Adipose tissue (tissue), 3 donors: ENCODE data around the gene ESPN. TPM values are rescaled to one million over a fixed set of nuclear protein-coding genes. Genes with fewer than 3 reads are reported as not detected.

ENCODE experiments used
- polyA plus RNA-seq, 3 donors: library from polyadenylated mRNA; stranded (reverse); fragments of 200-250 nt; gene quantifications; one replicate each; pipeline ENCODE4 v1.2.3, GENCODE V29; 2013
- donor health status: healthy with polysubstance abuse.
- donor health status: Bipolar disorder and iron deficiency.
- donor health status: healthy.

The ESPN gene
- polyA plus RNA-seq, 3 donors, result 0.20 to 1.2 (median 0.28) TPM

Other genes with a start within 250 kb of the ESPN start
- under 1 TPM; 0.09 to 0.16 (median 0.11) TPM for gene CHD5, start 244.5 kb upstream of the ESPN start, polyA plus RNA-seq
- 100 to 1,000 TPM; 159 to 575 (median 286) TPM for gene RPL22, start 225.2 kb upstream of the ESPN start, polyA plus RNA-seq
- 10 to 100 TPM in 1 of 3 donors, 1 to 10 TPM in 2; 7.5 to 13.7 (median 9.7) TPM for gene RNF207, start 218.7 kb upstream of the ESPN start, polyA plus RNA-seq
- 10 to 100 TPM; 12.7 to 33.3 (median 30.6) TPM for gene ICMT, start 188.8 kb upstream of the ESPN start, polyA plus RNA-seq
- not detected for gene HES3, start 180.6 kb upstream of the ESPN start, polyA plus RNA-seq
- gene GPR153, start 163.7 kb upstream of the ESPN start, polyA plus RNA-seq, result 10 to 100 TPM in 2 of 3 donors, 1 to 10 TPM in 1; 3.7 to 21.8 (median 12.3) TPM
- gene ACOT7, start 31.0 kb upstream of the ESPN start, polyA plus RNA-seq, result 10 to 100 TPM in 2 of 3 donors, 1 to 10 TPM in 1; 6.5 to 13.8 (median 11.0) TPM
- gene HES2, start 4.9 kb upstream of the ESPN start, polyA plus RNA-seq, result under 1 TPM in 2 of 3 donors, not detected in 1; 0.01 to 0.18 TPM
- 10 to 100 TPM in 2 of 3 donors, 1 to 10 TPM in 1; 2.6 to 18.1 (median 10.1) TPM for gene TNFRSF25, start 41.4 kb downstream of the ESPN start, polyA plus RNA-seq
- 10 to 100 TPM in 1 of 3 donors, 1 to 10 TPM in 2; 1.7 to 16.8 (median 9.4) TPM for gene PLEKHG5, start 66.9 kb downstream of the ESPN start, polyA plus RNA-seq
- 1 to 10 TPM; 2.8 to 5.8 (median 5.2) TPM for gene NOL9, start 129.7 kb downstream of the ESPN start, polyA plus RNA-seq
- under 1 TPM in 1 of 3 donors, not detected in 2; 0.12 TPM for gene TAS1R1, start 130.5 kb downstream of the ESPN start, polyA plus RNA-seq
- 10 to 100 TPM; 19.0 to 31.4 (median 19.3) TPM for gene ZBTB48, start 155.2 kb downstream of the ESPN start, polyA plus RNA-seq
- 10 to 100 TPM; 14.5 to 39.0 (median 30.2) TPM for gene KLHL21, start 178.1 kb downstream of the ESPN start, polyA plus RNA-seq
- 10 to 100 TPM in 2 of 3 donors, 1 to 10 TPM in 1; 5.2 to 13.3 (median 11.1) TPM for gene PHF13, start 189.0 kb downstream of the ESPN start, polyA plus RNA-seq
- 10 to 100 TPM; 17.8 to 20.8 (median 20.1) TPM for gene THAP3, start 200.1 kb downstream of the ESPN start, polyA plus RNA-seq